ENCODE results near the gene CARMIL1.
"Not testable (repeated sequence)": the region's sequence is repeated elsewhere in the genome, so short reads cannot be mapped to it uniquely, and the experiment has no call there.

CARMIL1 gene

GRCh38 chr6:25371037-25371347 is 91.8 kb downstream of the CARMIL1 start:
- no peak for DNase-seq

DNA sequence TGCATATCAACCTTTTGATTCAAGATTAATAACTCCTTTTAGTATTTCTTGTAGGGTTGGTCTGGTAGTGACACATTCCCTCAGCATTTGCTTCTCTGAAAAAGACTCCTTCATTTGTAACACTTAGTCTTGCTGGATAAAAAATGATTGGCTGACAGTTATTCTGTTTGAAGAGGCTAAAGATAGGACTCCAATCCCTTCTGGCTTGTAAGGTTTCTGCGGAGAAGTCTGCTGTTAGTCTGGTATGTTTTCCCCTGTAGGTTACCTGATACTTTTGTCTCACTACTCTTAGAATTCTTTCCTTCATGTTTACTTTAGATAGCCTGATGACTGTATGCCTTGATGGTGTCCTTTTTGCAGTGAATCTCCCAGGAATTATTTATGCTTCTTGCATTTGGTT is 96.0 kb downstream of the CARMIL1 start:
- no peak for DNase-seq

DNA sequence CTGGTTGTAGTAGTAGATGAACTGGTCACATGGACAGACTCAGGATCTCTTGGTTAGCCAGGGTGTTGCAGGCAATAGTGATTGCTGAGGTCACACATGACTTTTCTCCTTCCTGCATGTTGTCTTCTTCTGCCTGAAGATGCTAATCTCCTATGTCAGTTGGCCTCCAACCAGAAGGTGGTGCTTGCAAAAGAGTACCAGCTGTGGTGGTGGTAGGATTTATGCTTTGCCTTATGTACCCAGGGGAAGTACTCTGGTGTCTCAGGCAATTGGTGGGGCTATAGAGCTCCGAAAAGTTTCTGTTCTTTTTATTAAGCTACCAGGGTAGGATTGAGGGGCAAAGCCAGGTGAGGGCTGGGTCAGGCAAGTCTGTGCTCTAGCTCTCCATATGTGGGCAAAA is 98.5 kb downstream of the CARMIL1 start:
- no peak for DNase-seq

DNA sequence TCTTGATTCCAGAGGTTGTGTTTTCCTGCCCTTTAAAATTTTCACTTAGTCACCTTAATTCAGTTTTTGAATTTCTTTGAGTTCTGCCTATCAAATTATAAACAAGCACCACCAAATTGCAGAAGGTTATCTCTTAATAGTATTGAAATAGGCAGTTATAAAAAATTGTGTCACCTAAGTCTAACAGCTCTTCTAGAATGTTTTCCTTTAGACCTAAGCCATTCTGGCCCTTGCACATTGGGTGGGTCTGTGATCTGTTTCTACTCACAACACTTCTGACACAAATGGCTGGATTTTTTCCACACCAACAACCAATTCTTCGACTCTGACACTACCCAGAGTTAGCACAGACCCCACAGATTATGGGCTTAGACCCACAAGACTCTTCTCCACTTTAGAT is 101.9 kb downstream of the CARMIL1 start:
- no peak for DNase-seq

GRCh38 chr6:25382476-25382875 is 103.3 kb downstream of the CARMIL1 start:
- not testable (repeated sequence) for DNase-seq

DNA sequence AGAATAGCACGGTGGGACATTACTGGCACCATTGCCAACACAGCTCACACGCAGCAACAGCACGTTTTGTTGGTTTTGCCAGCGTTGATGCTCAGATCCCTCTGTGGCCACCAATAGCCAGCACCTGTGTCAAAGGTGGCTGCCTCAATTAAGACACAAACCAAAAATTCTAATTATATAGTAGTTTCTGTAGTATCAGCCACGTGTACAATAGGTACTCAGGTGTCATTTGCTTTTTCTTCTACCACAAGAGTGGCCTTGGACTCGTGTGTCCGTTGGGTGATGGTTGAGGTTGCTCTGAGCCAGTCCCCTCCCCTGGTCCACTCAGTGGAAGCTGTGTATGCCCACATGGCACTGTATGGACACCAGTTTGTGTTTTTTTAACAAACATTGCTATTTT is 105.1 kb downstream of the CARMIL1 start:
- DNase-seq: no peak

- DNase-seq: no peak
Observed at GRCh38 chr6:25384967-25385366, 105.8 kb downstream of the CARMIL1 start.

- no peak for DNase-seq
Observed at GRCh38 chr6:25387483-25387882, 108.3 kb downstream of the CARMIL1 start.

DNA sequence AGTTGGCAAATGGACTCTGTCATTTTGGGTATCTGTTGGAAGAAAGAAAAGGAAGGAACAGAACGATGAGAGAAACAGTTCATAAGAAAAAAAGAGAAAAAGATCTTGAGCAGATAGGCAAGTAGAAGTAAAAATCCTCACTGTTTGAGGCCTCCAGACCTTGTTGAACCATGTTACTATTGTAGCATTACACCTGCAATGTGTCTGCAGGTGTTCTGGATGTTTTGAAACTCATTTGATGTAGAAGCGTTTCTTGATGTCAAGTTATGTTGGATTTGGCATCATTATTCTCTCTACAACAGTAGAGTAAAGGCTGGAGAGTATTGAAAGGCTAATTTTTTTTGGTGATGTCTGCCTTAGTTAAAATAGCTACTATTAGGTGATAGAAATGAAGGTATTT is 108.7 kb downstream of the CARMIL1 start:
- no peak for DNase-seq

- DNase-seq: no peak
Observed at GRCh38 chr6:25388776-25389175, 109.6 kb downstream of the CARMIL1 start.

DNA sequence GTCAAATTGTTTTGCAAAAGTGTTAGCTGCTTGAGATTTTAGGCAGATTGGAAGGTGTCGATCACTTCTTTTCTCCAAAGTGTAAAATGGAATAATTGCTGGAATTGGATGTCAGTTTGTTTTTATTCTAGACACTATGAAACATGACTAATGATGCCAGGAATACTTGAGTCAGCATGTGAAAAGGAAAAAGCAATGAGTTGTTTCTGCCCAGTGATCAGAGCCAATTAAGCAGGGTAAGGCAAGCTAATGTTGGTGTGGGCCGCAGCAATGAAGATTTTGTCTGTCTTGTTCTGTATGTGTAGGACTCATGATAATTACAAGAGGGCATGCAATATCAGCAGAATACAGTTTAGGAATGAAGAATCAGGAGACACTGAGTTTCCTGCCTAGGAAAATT is 110.3 kb downstream of the CARMIL1 start:
- DNase-seq: no peak

- no peak for DNase-seq
Observed at GRCh38 chr6:25392372-25392771, 113.2 kb downstream of the CARMIL1 start.

DNA sequence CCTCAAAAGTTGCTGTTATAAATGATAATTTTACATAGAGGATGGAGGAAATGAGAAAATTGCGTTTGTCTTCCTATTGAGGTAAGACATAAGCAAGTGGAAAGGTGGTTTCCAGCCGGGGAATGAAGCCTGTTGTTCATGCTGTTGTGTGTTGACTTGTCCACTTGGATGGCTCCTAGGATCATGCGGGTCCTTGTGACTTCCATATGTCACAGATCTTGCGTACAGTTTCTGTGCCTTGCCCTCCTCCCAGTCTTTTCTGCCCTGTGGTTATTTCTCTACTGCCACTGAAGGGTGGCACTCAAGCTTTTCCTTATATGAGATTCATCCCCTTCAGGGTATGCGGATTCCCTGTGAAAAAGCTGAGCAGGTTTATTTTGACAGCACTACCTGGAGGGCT is 116.6 kb downstream of the CARMIL1 start:
- DNase-seq: no peak

- no peak for DNase-seq
Observed at GRCh38 chr6:25397406-25397805, 118.2 kb downstream of the CARMIL1 start.

GRCh38 chr6:25399885-25400284 is 120.7 kb downstream of the CARMIL1 start:
- no peak for DNase-seq

- no peak for DNase-seq
Observed at GRCh38 chr6:25401711-25402110, 122.5 kb downstream of the CARMIL1 start.

- no peak for DNase-seq
Observed at GRCh38 chr6:25402125-25402524, 123.0 kb downstream of the CARMIL1 start.

GRCh38 chr6:25403150-25403549 is 124.0 kb downstream of the CARMIL1 start:
- no peak for DNase-seq

DNA sequence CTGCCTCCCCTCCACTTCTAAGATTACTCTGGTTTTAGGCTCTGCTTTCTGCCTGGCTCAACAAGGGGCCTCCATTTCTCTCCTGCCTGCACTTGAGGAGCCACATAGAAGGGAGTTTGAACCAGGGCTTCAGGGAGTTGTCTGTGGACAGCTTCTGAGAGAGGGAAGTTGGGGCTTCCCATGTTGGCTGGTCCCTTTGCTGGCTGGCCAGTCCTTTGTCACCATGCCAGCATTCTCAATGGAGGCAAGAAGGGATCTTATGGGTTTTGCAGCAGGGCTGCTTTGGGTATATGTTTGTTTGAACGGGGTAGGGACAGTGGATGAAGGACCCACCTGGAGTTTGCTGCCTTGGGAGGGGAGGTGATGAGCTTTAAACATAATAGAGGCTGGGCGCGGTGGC is 124.9 kb downstream of the CARMIL1 start:
- DNase-seq: no peak

DNA sequence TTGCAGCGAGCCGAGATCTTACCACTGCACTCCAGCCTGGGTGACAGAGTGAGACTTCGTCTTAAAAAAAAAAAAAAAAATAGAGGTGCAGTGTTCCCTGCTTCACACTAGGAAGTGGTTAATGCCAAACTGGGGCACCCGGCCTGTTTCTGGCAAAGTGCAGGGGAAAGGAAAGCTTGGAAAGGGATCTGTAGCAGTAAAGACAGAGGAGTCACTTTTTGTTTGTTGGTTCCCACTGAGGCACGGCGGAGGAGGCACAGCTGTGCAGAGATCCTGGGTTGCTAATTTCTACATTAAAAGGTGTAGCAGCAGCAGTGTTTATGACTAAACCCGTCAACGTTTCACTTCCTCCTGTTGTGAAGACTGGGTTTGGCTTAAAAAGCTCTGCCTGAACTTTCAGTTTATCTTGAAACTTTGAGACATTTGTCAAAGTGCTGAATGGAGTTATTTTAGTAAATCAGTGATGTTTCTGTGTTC is 125.6 kb downstream of the CARMIL1 start:
- peak; percentile 67 for DNase-seq

- no peak for DNase-seq
Observed at GRCh38 chr6:25405442-25405841, 126.3 kb downstream of the CARMIL1 start.

DNA sequence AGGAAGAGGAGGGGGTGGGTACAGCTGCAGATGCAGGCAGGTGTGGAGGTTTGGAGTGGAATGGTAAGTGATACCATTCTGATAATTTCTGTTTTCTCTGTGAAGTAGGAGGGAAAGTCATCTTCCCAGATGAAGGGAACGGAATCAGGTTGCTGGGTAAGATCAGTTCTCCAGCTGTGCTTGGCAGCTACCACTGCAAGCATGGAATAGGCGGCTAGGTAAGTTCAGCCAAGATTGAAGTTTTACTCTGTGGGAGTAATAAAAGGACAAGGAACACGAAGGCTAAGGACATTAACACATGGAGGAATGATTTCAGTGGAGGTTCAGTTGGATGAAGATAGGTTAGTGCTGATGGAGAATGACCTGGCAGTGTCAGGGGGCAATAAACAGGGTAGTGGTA is 128.3 kb downstream of the CARMIL1 start:
- no peak for DNase-seq

- no peak for DNase-seq
Observed at GRCh38 chr6:25410102-25410501, 130.9 kb downstream of the CARMIL1 start.

GRCh38 chr6:25411316-25411950 is 132.3 kb downstream of the CARMIL1 start:
- no peak for DNase-seq

GRCh38 chr6:25413207-25413905 is 134.2 kb downstream of the CARMIL1 start:
- DNase-seq: no peak
